Left renal cortex interstitium (tissue), 4 donors: ENCODE data around the gene CCDC149. TPM values are rescaled to one million over a fixed set of nuclear protein-coding genes. Genes with fewer than 3 reads are reported as not detected.

Experiments used
- DNase-seq, 4 donors: peaks; one replicate each; pipeline ENCODE4 v3.0.0-alpha.2; 2013; ENCODE audit warnings: low read depth in 4 of 4, low spot score in 2 of 4, missing footprints in 1 of 4
- polyA plus RNA-seq, 4 donors: library from polyadenylated mRNA; unstranded; fragments of 120-200 nt; gene quantifications; one replicate each; pipeline ENCODE4 v1.2.1, GENCODE V29; 2013; ENCODE audit not compliant: insufficient read length in 4 of 4

Gene CCDC149
- polyA plus RNA-seq, 4 donors, result 15.9 to 20.1 (median 19.3) TPM

GRCh38 chr4:24845132-24845531, 67.7 kb downstream of the CCDC149 start:
- DNase-seq, result no peak

GRCh38 chr4:24843096-24843495, 69.7 kb downstream of the CCDC149 start:
- DNase-seq, result no peak

GRCh38 chr4:24842356-24842755, 70.5 kb downstream of the CCDC149 start:
- no peak for DNase-seq

- no peak for DNase-seq
Measured at GRCh38 chr4:24840826-24841543, 71.9 kb downstream of the CCDC149 start.

GRCh38 chr4:24840362-24840761, 72.5 kb downstream of the CCDC149 start:
- DNase-seq, result no peak

GRCh38 chr4:24837781-24838180, 75.1 kb downstream of the CCDC149 start:
- DNase-seq, result no peak

- no peak for DNase-seq
Measured at GRCh38 chr4:24837336-24837735, 75.5 kb downstream of the CCDC149 start.

GRCh38 chr4:24836661-24837242, 76.1 kb downstream of the CCDC149 start:
- DNase-seq, result no peak

- DNase-seq, result no peak
Measured at GRCh38 chr4:24835696-24836095, 77.1 kb downstream of the CCDC149 start.

GRCh38 chr4:24831637-24832036, 81.2 kb downstream of the CCDC149 start:
- no peak for DNase-seq

GRCh38 chr4:24824720-24825119, 88.1 kb downstream of the CCDC149 start:
- no peak for DNase-seq

GRCh38 chr4:24820541-24820940, 92.3 kb downstream of the CCDC149 start:
- DNase-seq, result no peak

GRCh38 chr4:24816797-24817196, 96.0 kb downstream of the CCDC149 start:
- DNase-seq, result no peak

- DNase-seq, result no peak
Measured at GRCh38 chr4:24813732-24814131, 99.1 kb downstream of the CCDC149 start.

- DNase-seq, result no peak
Measured at GRCh38 chr4:24810871-24811631, 101.8 kb downstream of the CCDC149 start.

GRCh38 chr4:24809815-24810405, 102.9 kb downstream of the CCDC149 start:
- no peak for DNase-seq

GRCh38 chr4:24809376-24809775, 103.5 kb downstream of the CCDC149 start:
- DNase-seq, result no peak

GRCh38 chr4:24808955-24809354, 103.9 kb downstream of the CCDC149 start:
- no peak for DNase-seq

GRCh38 chr4:24808261-24808660, 104.6 kb downstream of the CCDC149 start:
- no peak for DNase-seq

- no peak for DNase-seq
Measured at GRCh38 chr4:24807611-24808010, 105.2 kb downstream of the CCDC149 start.

GRCh38 chr4:24806206-24806990, 106.4 kb downstream of the CCDC149 start:
- DNase-seq, result no peak
